ENCODE measurements around the gene NOL9.

- TF ChIP-seq CHD2 (IDR thresholded peaks at IDR 0.05; ENCODE audit: low read depth, low read length) (no peak), U2AF1 (optimal IDR thresholded peaks at IDR 0.05; ENCODE audit: low read depth, low read length) (no peak), CC2D1A (CRISPR knock-in tag; IDR thresholded peaks at IDR 0.05) (no peak), POLR2A (IDR thresholded peaks at IDR 0.05; ENCODE audit: insufficient read depth in 1 of 2, low read depth in 2 of 2, low read length in 2 of 2) (no peak), IRF9 (CRISPR knock-in tag; IDR thresholded peaks at IDR 0.05; ENCODE audit: borderline replicate concordance) (no peak), FOSL1 (CRISPR knock-in tag; IDR thresholded peaks at IDR 0.05; ENCODE audit: borderline replicate concordance) (no peak), CTCF (CRISPR knock-in tag; IDR thresholded peaks at IDR 0.05) (no peak)
These were observed 56.3 kb downstream of the NOL9 start for GRCh38 chr1:6497867-6498575.
